ENCODE data around the gene CDH4.

GRCh38 chr20:61839223-61839911, 587.3 kb downstream of the CDH4 start:
- TF ChIP-seq CTCF (conservative IDR thresholded peaks at IDR 0.05; ENCODE audit: low read depth, low read length) = no peak
- TF ChIP-seq POLR2A (IDR thresholded peaks at IDR 0.05; ENCODE audit: low read depth, low read length) = no peak
- TF ChIP-seq SMC3 (IDR thresholded peaks at IDR 0.05; ENCODE audit: low read depth, low read length) = no peak
- no peak for TF ChIP-seq FOS (IDR thresholded peaks at IDR 0.05; ENCODE audit: low read depth, low read length)
- TF ChIP-seq RCOR1 (IDR thresholded peaks at IDR 0.05; ENCODE audit: insufficient replicate concordance, low read length) = no peak
- TF ChIP-seq RAD21 (IDR thresholded peaks at IDR 0.05; ENCODE audit: low read length) = no peak
- no peak for TF ChIP-seq MAZ (IDR thresholded peaks at IDR 0.05; ENCODE audit: borderline replicate concordance, low read depth, low read length)
- no peak for TF ChIP-seq ELK1 (IDR thresholded peaks at IDR 0.05; ENCODE audit: borderline replicate concordance, low read depth, low read length)
- no peak for TF ChIP-seq RFX5 (IDR thresholded peaks at IDR 0.05; ENCODE audit: low read depth, low read length)
- TF ChIP-seq CEBPB (IDR thresholded peaks at IDR 0.05; ENCODE audit: low read depth, low read length) = no peak

Measured in IMR-90 (cell line).